CD8-positive, alpha-beta memory T cell (primary cell): ENCODE data around the gene CNDP1. TPM values are rescaled to one million over a fixed set of nuclear protein-coding genes. Genes with fewer than 3 reads are reported as not detected.
"Not testable (repeated sequence)": the region's sequence is repeated elsewhere in the genome, so short reads cannot be mapped to it uniquely, and the experiment has no call there.

Source experiments
- CTCF ChIA-PET: fragments of 350-600 bp; sonication (Branson Sonifier 250); formaldehyde crosslinking; loops from one replicate; lab custom pipeline; 2021; ENCODE audit warnings: antibody characterized with exemption; lab: Charles Lee
- POLR2A ChIA-PET: fragments of 350-600 bp; sonication (Branson Sonifier 250); formaldehyde crosslinking; loops from one replicate; lab custom pipeline; 2021; ENCODE audit warnings: antibody characterized with exemption; lab: Charles Lee
- DNase-seq, 5 donors: peaks; one replicate each; pipeline versions ENCODE4 v3.0.0 to v3.0.0-alpha.2; 2020 to 2022; ENCODE audit warnings: mixed read lengths in 1 of 5
- H3K27ac ChIP-seq: one replicate; pipeline ENCODE4 v1.7.0; 2013; ENCODE audit warnings: low read depth, mild to moderate bottlenecking, low read length, moderate library complexity
- H3K27me3 ChIP-seq: 2 replicates; pipeline ENCODE4 v1.7.0; 2013; ENCODE audit warnings: low read length, mild to moderate bottlenecking; ENCODE audit not compliant: insufficient read depth, poor library complexity, severe bottlenecking
- H3K36me3 ChIP-seq: 2 replicates; pipeline ENCODE4 v1.7.0; 2013; ENCODE audit warnings: mild to moderate bottlenecking, low read length, moderate library complexity; ENCODE audit not compliant: insufficient read depth
- H3K4me1 ChIP-seq: 2 replicates; pipeline ENCODE4 v1.7.0; 2013; ENCODE audit warnings: mild to moderate bottlenecking, low read length, moderate library complexity; ENCODE audit not compliant: insufficient read depth
- H3K4me3 ChIP-seq: 2 replicates; pipeline ENCODE4 v1.7.0; 2013; ENCODE audit warnings: mild to moderate bottlenecking, low read length
- H3K9me3 ChIP-seq: 2 replicates; pipeline ENCODE4 v1.7.0; 2013; ENCODE audit warnings: mild to moderate bottlenecking, low read length
- H3K27ac Mint-ChIP-seq, 8 donors: one replicate each; pipeline ENCODE4 v1.8.0; 2020 to 2021; ENCODE audit warnings: mixed read lengths in 8 of 8, mild to moderate bottlenecking in 6 of 8, inconsistent platforms in 3 of 8, moderate library complexity in 3 of 8
- H3K27me3 Mint-ChIP-seq, 2 donors: one replicate each; pipeline ENCODE4 v1.8.0; 2020 to 2021; ENCODE audit warnings: mixed read lengths in 2 of 2, mild to moderate bottlenecking in 1 of 2, moderate library complexity in 1 of 2
- H3K36me3 Mint-ChIP-seq, 3 donors: one replicate each; pipeline ENCODE4 v1.8.0; 2020 to 2021; ENCODE audit warnings: mixed read lengths in 3 of 3, inconsistent platforms in 1 of 3, mild to moderate bottlenecking in 1 of 3
- H3K4me1 Mint-ChIP-seq, 3 donors: one replicate each; pipeline ENCODE4 v1.8.0; 2020 to 2021; ENCODE audit warnings: mixed read lengths in 3 of 3, inconsistent platforms in 1 of 3, mild to moderate bottlenecking in 1 of 3
- H3K4me3 Mint-ChIP-seq, 7 donors: one replicate each; pipeline ENCODE4 v1.8.0; 2020 to 2021; ENCODE audit warnings: mixed read lengths in 7 of 7, mild to moderate bottlenecking in 6 of 7, moderate library complexity in 4 of 7, inconsistent platforms in 2 of 7
- H3K9me3 Mint-ChIP-seq, 5 donors: one replicate each; pipeline ENCODE4 v1.8.0; 2020 to 2022; ENCODE audit warnings: mixed read lengths in 5 of 5, mild to moderate bottlenecking in 3 of 5, moderate library complexity in 2 of 5, inconsistent platforms in 1 of 5
- polyA plus RNA-seq: library from polyadenylated mRNA; unstranded; fragments of 300-500 nt; fragmentation: Illumina TruSeq; gene quantifications from one replicate; pipeline ENCODE4 v1.2.3, GENCODE V29; 2021
- total RNA-seq, 2 experiments: library from RNA; stranded (reverse); gene quantifications; one replicate each; pipeline ENCODE4 v1.2.3, GENCODE V29; 2021

Gene CNDP1
- total and polyA plus RNA-seq, 3 experiments from 2014 or later: 0.09 TPM; not detected in 2

DNA sequence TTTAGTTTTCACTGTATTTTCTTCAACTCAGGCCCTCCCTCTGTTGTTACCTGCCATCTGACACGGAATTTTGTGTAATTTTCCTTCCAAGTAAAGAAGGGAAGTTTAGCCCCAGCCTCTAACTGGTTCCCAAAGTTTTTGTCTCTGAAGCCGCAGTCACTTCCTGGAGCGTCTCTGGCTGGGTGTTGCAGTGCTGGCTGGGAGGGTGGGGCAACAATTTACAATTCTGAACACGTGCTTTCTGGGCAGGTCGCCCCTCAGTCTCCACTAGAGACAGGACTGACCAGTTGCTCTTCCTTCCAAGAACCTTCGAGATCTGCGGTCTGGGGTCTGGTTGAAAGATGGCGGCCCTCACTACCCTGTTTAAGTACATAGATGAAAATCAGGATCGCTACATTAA lies 34.7 kb upstream of the CNDP1 start:
- Histone ChIP-seq H3K36me3 (peaks cover 28% of the 10 kb centered on the region), H3K27ac (peak overlapping the region; percentile 78), H3K27me3 (no peaks in the 10 kb centered on the region), H3K4me1 (peaks cover 40% of the 10 kb centered on the region), H3K4me3 (peak overlapping the region; percentile 69), H3K9me3 (no peaks in the 10 kb centered on the region)
- DNase-seq: peak in 4 of 5 donors; percentile 32 to 68 (median 53)
- Mint-ChIP-seq H3K27ac (peak overlapping the region; percentile 94 to 100 (median 99)), H3K27me3 (peaks cover 0 to 2% of the 10 kb centered on the region in 2 donors), H3K4me1 (peaks cover 56 to 73% (median 64%) of the 10 kb centered on the region in 3 donors), H3K4me3 (peak overlapping the region; percentile 92 to 96 (median 94)), H3K36me3 (peaks cover 6 to 60% (median 11%) of the 10 kb centered on the region in 3 donors), H3K9me3 (no peaks in the 10 kb centered on the region)
- ChIA-PET POLR2A (interaction anchor here (0.6 kb wide), 1 partner anchor 121 kb away, joined by 5 read pairs; no protein-coding TSS in a partner anchor), CTCF (interaction anchor here (1.0 to 2.7 kb wide), 3 partner anchors 52 to 417 kb away, joined by 3 to 10 read pairs (median 4); no protein-coding TSS in a partner anchor)

DNA sequence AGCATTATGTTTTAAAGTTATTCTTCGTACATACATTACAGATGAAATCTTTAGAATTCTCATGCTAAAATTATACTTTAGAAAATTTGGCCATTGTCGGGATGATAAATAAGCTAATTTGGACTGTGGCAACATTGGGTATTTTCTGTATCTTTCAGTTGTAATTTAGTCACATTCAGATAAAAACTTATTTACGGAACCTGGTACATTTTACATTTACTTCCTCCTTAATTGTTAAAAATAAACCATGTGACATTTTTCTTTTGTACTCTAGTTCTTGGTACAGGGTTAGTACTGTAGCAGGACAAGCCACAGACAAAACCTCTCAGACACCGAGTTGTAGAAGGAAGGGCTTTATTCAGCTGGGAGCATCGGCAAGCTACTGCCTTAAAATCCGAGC lies 33.9 kb upstream of the CNDP1 start:
- H3K4me3 ChIP-seq: no peak overlapping the region

GRCh38 chr18:74500774-74501173 lies 33.5 kb upstream of the CNDP1 start:
- H3K27me3 Mint-ChIP-seq, H3K9me3 ChIP-seq, POLR2A ChIA-PET, H3K27ac ChIP-seq, H3K27me3 ChIP-seq, H3K4me3 ChIP-seq, DNase-seq, H3K9me3 Mint-ChIP-seq: not testable (repeated sequence)
- Mint-ChIP-seq H3K4me1 (peaks cover 51 to 67% (median 58%) of the 10 kb centered on the region in 3 donors), H3K36me3 (peaks cover 7 to 65% (median 14%) of the 10 kb centered on the region in 3 donors), H3K27ac (peak overlapping the region in 7 of 8 donors; percentile 66 to 97 (median 83)), H3K4me3 (peak overlapping the region in 3 of 7 donors; percentile 19 to 59 (median 57))
- peaks cover 34% of the 10 kb centered on the region for H3K36me3 ChIP-seq
- CTCF ChIA-PET: interaction anchor here (1.0 to 2.7 kb wide), 3 partner anchors 51 to 418 kb away, joined by 3 to 10 read pairs (median 4); no protein-coding TSS in a partner anchor
- H3K4me1 ChIP-seq: peaks cover 40% of the 10 kb centered on the region

More for the DNA sequence above, 33.9 kb upstream of the CNDP1 start:
- Histone ChIP-seq H3K36me3 (peaks cover 31% of the 10 kb centered on the region), H3K9me3 (no peaks in the 10 kb centered on the region), H3K4me1 (peaks cover 40% of the 10 kb centered on the region), H3K27ac (no peak overlapping the region), H3K27me3 (no peaks in the 10 kb centered on the region)
- POLR2A ChIA-PET: no interaction called here
- Mint-ChIP-seq H3K27ac (peak overlapping the region; percentile 66 to 99 (median 84)), H3K27me3 (peaks cover 0 to 2% of the 10 kb centered on the region in 2 donors), H3K4me1 (peaks cover 55 to 71% (median 62%) of the 10 kb centered on the region in 3 donors), H3K4me3 (peak overlapping the region in 5 of 7 donors; percentile 39 to 93 (median 59)), H3K9me3 (no peaks in the 10 kb centered on the region), H3K36me3 (peaks cover 7 to 65% (median 11%) of the 10 kb centered on the region in 3 donors)
- CTCF ChIA-PET: interaction anchor here (1.0 to 2.7 kb wide), 3 partner anchors 51 to 418 kb away, joined by 3 to 10 read pairs (median 4); no protein-coding TSS in a partner anchor
- DNase-seq: no peak

DNA sequence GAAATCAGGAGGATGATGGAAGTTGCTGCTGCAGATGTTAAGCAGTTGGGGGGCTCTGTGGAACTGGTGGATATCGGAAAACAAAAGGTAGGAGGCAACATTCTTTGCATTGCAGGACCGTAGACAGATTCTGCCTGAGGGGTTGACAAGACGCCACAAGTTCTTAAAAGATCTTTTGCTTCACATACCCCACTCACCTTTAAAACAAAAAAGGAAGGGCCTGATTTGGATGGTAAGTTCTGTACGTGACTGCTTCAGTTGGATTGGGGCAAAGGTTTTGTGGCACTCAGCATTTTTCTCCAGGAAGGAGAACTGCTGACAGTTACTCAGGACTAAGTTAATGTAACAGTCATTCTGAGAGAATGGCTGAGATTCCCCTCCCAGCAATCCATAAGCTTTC lies 32.9 kb upstream of the CNDP1 start:
- H3K9me3 Mint-ChIP-seq: no peaks in the 10 kb centered on the region
- DNase-seq: no peak
- peaks cover 49 to 62% (median 55%) of the 10 kb centered on the region in 3 donors for H3K4me1 Mint-ChIP-seq
- Histone ChIP-seq H3K27me3 (no peaks in the 10 kb centered on the region), H3K4me3 (no peak overlapping the region), H3K27ac (no peak overlapping the region), H3K4me1 (peaks cover 40% of the 10 kb centered on the region), H3K9me3 (no peaks in the 10 kb centered on the region), H3K36me3 (peaks cover 34% of the 10 kb centered on the region)
- ChIA-PET POLR2A (no interaction called here), CTCF (no interaction called here)
- H3K4me3 Mint-ChIP-seq: no peak overlapping the region
- no peaks in the 10 kb centered on the region for H3K27me3 Mint-ChIP-seq
- H3K36me3 Mint-ChIP-seq: peaks cover 7 to 66% (median 14%) of the 10 kb centered on the region in 3 donors
- peak overlapping the region in 1 of 8 donors; percentile 33 for H3K27ac Mint-ChIP-seq

- Histone ChIP-seq H3K4me1 (peaks cover 24% of the 10 kb centered on the region), H3K9me3 (no peaks in the 10 kb centered on the region), H3K4me3 (no peak overlapping the region), H3K36me3 (peaks cover 51% of the 10 kb centered on the region), H3K27ac (no peak overlapping the region), H3K27me3 (no peaks in the 10 kb centered on the region)
- H3K4me3 Mint-ChIP-seq: no peak overlapping the region
- peak overlapping the region in 4 of 8 donors; percentile 18 to 86 (median 54) for H3K27ac Mint-ChIP-seq
- H3K36me3 Mint-ChIP-seq: peaks cover 21 to 79% (median 26%) of the 10 kb centered on the region in 3 donors
- no peaks in the 10 kb centered on the region for H3K27me3 Mint-ChIP-seq
- DNase-seq: no peak
- no peaks in the 10 kb centered on the region for H3K9me3 Mint-ChIP-seq
- ChIA-PET CTCF (interaction anchor here (1.8 kb wide), 1 partner anchor 10 kb away, joined by 6 read pairs; no protein-coding TSS in a partner anchor), POLR2A (interaction anchor here (0.6 kb wide), 1 partner anchor 301 kb away, joined by 3 read pairs; no protein-coding TSS in a partner anchor)
- peaks cover 41 to 58% (median 53%) of the 10 kb centered on the region in 3 donors for H3K4me1 Mint-ChIP-seq
Observed at GRCh38 chr18:74503137-74503536, 31.2 kb upstream of the CNDP1 start.

DNA sequence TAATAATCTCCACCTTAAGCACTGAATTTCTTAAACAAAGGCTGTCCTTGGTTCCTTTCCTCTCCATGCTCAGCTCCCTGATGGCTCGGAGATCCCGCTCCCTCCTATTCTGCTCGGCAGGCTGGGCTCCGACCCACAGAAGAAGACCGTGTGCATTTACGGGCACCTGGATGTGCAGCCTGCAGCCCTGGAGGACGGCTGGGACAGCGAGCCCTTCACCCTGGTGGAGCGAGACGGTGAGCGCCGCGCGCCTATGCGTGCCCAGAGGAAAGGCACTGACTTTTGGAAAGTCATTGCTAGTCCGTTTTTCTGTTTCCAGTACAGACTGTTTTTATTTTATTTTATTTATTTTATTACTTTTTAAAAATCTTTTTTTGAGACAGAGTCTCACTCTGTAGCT lies 28.5 kb upstream of the CNDP1 start:
- Mint-ChIP-seq H3K27ac (no peak overlapping the region), H3K4me3 (no peak overlapping the region), H3K36me3 (peaks cover 21 to 92% (median 30%) of the 10 kb centered on the region in 3 donors), H3K4me1 (peaks cover 19 to 31% (median 27%) of the 10 kb centered on the region in 3 donors), H3K9me3 (no peaks in the 10 kb centered on the region), H3K27me3 (no peaks in the 10 kb centered on the region)
- ChIA-PET CTCF (no interaction called here), POLR2A (no interaction called here)
- Histone ChIP-seq H3K36me3 (peaks cover 72% of the 10 kb centered on the region), H3K4me1 (peaks cover 4% of the 10 kb centered on the region), H3K27ac (no peak overlapping the region), H3K9me3 (no peaks in the 10 kb centered on the region), H3K27me3 (no peaks in the 10 kb centered on the region), H3K4me3 (no peak overlapping the region)
- no peak for DNase-seq

DNA sequence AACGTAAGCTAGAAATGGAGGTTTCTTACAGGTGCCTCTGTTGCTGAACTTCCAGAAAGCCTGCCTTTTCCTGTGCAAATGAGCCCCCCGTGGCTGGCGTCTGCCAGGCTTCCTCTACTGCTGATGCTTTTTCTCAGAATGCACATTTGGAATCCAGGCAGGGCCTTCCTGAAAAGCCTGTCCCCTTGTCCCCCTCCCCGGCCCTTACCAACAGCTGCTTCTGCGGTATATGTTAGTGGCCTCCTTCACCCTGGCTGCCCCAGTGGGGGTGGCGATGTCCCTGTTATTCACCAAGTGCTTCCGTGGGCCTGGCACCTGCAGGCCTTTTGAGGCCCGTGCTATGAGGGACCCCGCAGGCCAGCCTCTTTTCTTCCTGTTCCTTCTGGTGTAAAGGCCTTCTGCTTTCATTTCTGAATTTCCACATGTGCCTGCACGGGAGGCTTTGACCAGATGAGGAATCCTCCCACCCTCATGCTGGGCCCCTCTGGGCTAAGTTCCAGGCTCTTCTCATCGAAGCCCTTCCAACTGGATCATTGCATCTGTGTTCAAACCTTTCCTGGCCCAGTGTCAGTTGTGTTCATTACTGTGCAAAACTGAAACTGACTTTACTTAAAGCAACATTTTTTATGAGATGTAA lies 27.7 kb upstream of the CNDP1 start:
- H3K4me1 Mint-ChIP-seq: peaks cover 14 to 23% (median 20%) of the 10 kb centered on the region in 3 donors

More for the DNA sequence above, 27.7 kb upstream of the CNDP1 start:
- no peaks in the 10 kb centered on the region for H3K27me3 Mint-ChIP-seq
- no peak overlapping the region for H3K4me3 Mint-ChIP-seq
- Histone ChIP-seq H3K4me1 (no peaks in the 10 kb centered on the region), H3K27ac (no peak overlapping the region), H3K36me3 (peaks cover 67% of the 10 kb centered on the region), H3K27me3 (no peaks in the 10 kb centered on the region), H3K9me3 (no peaks in the 10 kb centered on the region), H3K4me3 (no peak overlapping the region)
- H3K36me3 Mint-ChIP-seq: peaks cover 21 to 93% (median 27%) of the 10 kb centered on the region in 3 donors
- ChIA-PET CTCF (no interaction called here), POLR2A (no interaction called here)
- DNase-seq: no peak
- no peaks in the 10 kb centered on the region for H3K9me3 Mint-ChIP-seq
- H3K27ac Mint-ChIP-seq: peak overlapping the region in 2 of 8 donors; percentile 29 to 69
